GM12878 (cell line): ENCODE measurements around the gene REST. TPM values are rescaled to one million over a fixed set of nuclear protein-coding genes. Genes with fewer than 3 reads are reported as not detected.

Experiments
- ATAC-seq: fragments of 200-7000 bp; cut with Tn5 transposase; 3 replicates; pipeline ENCODE4 v1.9.1; 2020; ENCODE audit warnings: mild to moderate bottlenecking, moderate library complexity
- BruUV-seq: library from RNA; stranded (reverse); fragments of 400-500 nt; replicated peaks from 2 replicates; lab custom pipeline; 2021; lab: Mats Ljungman, UMichigan
- CTCF ChIA-PET: fragments of 300-600 bp; sonication (Branson Sonifier 250); formaldehyde crosslinking; extraction: SDS; loops from one replicate; lab custom pipeline; 2021; ENCODE audit warnings: inconsistent platforms; lab: Yijun Ruan, JAX
- POLR2A ChIA-PET: fragments of 350-600 bp; formaldehyde crosslinking; extraction: SDS; loops from one replicate; lab custom pipeline; 2021; ENCODE audit warnings: inconsistent platforms; lab: Charles Lee
- RAD21 ChIA-PET: fragments of 300-600 bp; sonication (Branson Sonifier 250); formaldehyde crosslinking; loops from one replicate; lab custom pipeline; 2023; ENCODE audit warnings: antibody characterized with exemption; ENCODE audit not compliant: unreplicated experiment; lab: Charles Lee
- SMC1A ChIA-PET: fragments of 300-600 bp; sonication (Branson Sonifier 250); formaldehyde crosslinking; loops from one replicate; lab custom pipeline; 2023; ENCODE audit not compliant: unreplicated experiment, uncharacterized antibody; lab: Charles Lee
- DNase-seq: peaks from one replicate; pipeline ENCODE4 v3.0.0-alpha.2; 2011; ENCODE audit warnings: low read depth, low spot score
- FAIRE-seq: peaks from 3 replicates; lab custom pipeline; 2011; peaks lifted over from hg19 to GRCh38; lab: Jason Lieb, UNC
- H2AFZ ChIP-seq: 2 replicates; pipeline ENCODE4 v1.6.0; 2011; ENCODE audit warnings: low read depth, low read length, control low read depth; ENCODE audit not compliant: control insufficient read depth
- H3K27ac ChIP-seq: 2 replicates; pipeline ENCODE4 v1.5.1; 2011; ENCODE audit warnings: control low read depth; ENCODE audit not compliant: control insufficient read depth, insufficient read depth
- H3K27me3 ChIP-seq, 2 experiments: replicated peaks in 1 of 2; 2 replicates each; pipeline versions ENCODE4 v1.6.0 to v1.6.1; 2011; ENCODE audit warnings: low read length in 1 of 2; ENCODE audit not compliant: control insufficient read depth in 2 of 2, insufficient read depth in 2 of 2
- H3K36me3 ChIP-seq, 2 experiments: 2 replicates each; pipeline ENCODE4 v1.5.1; 2011; ENCODE audit warnings: low read length in 1 of 2; ENCODE audit not compliant: control insufficient read depth in 2 of 2, insufficient read depth in 2 of 2
- H3K4me1 ChIP-seq: 2 replicates; pipeline ENCODE4 v1.6.1; 2011; ENCODE audit warnings: mild to moderate bottlenecking, low read length, moderate library complexity, mixed read lengths; ENCODE audit not compliant: control insufficient read depth, insufficient read depth
- H3K4me2 ChIP-seq: 2 replicates; pipeline ENCODE4 v1.6.0; 2011; ENCODE audit warnings: control low read depth; ENCODE audit not compliant: control insufficient read depth, insufficient read depth
- H3K4me3 ChIP-seq: fragments of 200-600 bp; sonication (generic); 2 replicates; pipeline ENCODE4 v1.5.1; 2016
- H3K79me2 ChIP-seq: 2 replicates; pipeline ENCODE4 v1.6.0; 2011; ENCODE audit warnings: low read length; ENCODE audit not compliant: control insufficient read depth, insufficient read depth
- H3K9ac ChIP-seq: 2 replicates; pipeline ENCODE4 v1.8.0; 2011; ENCODE audit warnings: low read length, control low read depth, mixed read lengths; ENCODE audit not compliant: control insufficient read depth, insufficient read depth
- H3K9me3 ChIP-seq: replicated peaks from 3 replicates; pipeline ENCODE4 v1.5.1; 2011; ENCODE audit warnings: mild to moderate bottlenecking, low read length; ENCODE audit not compliant: control insufficient read depth, insufficient read depth
- H4K20me1 ChIP-seq: 2 replicates; pipeline ENCODE4 v1.6.0; 2011; ENCODE audit not compliant: control insufficient read depth, insufficient read depth
- BCL11A ChIP-seq: IDR thresholded peaks from 2 replicates; pipeline ENCODE4 v1.6.1; 2011; ENCODE audit warnings: low read depth, low read length
- BHLHE40 ChIP-seq, 2 experiments: fragments of 450-650 bp in 1 of 2; IDR thresholded peaks; 2 replicates each; pipeline ENCODE4 v1.6.1; 2011 to 2017; ENCODE audit warnings: low read depth in 2 of 2, borderline replicate concordance in 1 of 2, improper control_type of control experiment in 1 of 2, low read length in 1 of 2, mild to moderate bottlenecking in 1 of 2
- CHD1 ChIP-seq: IDR thresholded peaks from 2 replicates; pipeline ENCODE4 v1.6.1; 2012; ENCODE audit warnings: low read depth, low read length, improper control_type of control experiment
- LARP7 ChIP-seq: fragments of 450-650 bp; IDR thresholded peaks from 2 replicates; pipeline ENCODE4 v1.6.1; 2017; ENCODE audit warnings: mild to moderate bottlenecking
- USF2 ChIP-seq: IDR thresholded peaks from 2 replicates; pipeline ENCODE4 v1.6.1; 2011; ENCODE audit warnings: low read depth, low read length, improper control_type of control experiment, borderline replicate concordance
- WGBS: methylation state at CpG from one replicate; pipeline ENCODE4 v1.1.6; 2016; ENCODE audit warnings: low lambda C conversion rate; ENCODE audit not compliant: insufficient replicate concordance, insufficient coverage; ENCODE audit errors: missing lambda C conversion rate; 5-methylcytosine and 5-hydroxymethylcytosine counted together
- in situ Hi-C: fragments of 300-500 bp; cut with MboI; formaldehyde crosslinking; loops from 9 replicates; pipeline ENCODE4 v1.14.3; 2018; ENCODE audit warnings: mixed read lengths
- intact Hi-C: fragments of 100-400 bp; cut with micrococcal nuclease; formaldehyde crosslinking; loops from one replicate; pipeline ENCODE4 v1.14.2; 2022; ENCODE audit not compliant: unreplicated experiment
- polyA plus RNA-seq, 11 experiments: library from polyadenylated mRNA; depleted of rRNA in 4 of 11; unstranded in 6 of 11; stranded (reverse) in 5 of 11; fragments of >200 nt; fragmentation: Nextera tagmentation in 4 of 11; fragmentation: Illumina TruSeq in 1 of 11; extraction: Ambion mirVana in 4 of 11; extraction: Trizol in 1 of 11; gene quantifications; 1 replicate in 1 of 11; 2 replicates in 10 of 11; pipeline versions ENCODE4 v1.2.1 to v1.2.3, GENCODE V29; 2011 to 2016; ENCODE audit warnings: inconsistent platforms in 2 of 11, missing spikeins in 2 of 11, low read depth in 1 of 11
- total RNA-seq, 4 experiments: library from RNA; depleted of rRNA in 3 of 4; stranded (reverse); fragments of >200 nt in 3 of 4; fragmentation: Illumina TruSeq in 1 of 4; extraction: Trizol in 1 of 4; gene quantifications; 2 replicates each; pipeline versions ENCODE4 v1.2.1 to v1.2.3, GENCODE V29; 2013 to 2021
- TF ChIP-seq, protein P1 (sequence below): fragments of 450-650 bp; IDR thresholded peaks from 2 replicates; pipeline ENCODE4 v1.6.1; 2017; ENCODE audit warnings: low read depth, mild to moderate bottlenecking, moderate library complexity
- TF ChIP-seq, protein P2 (sequence below): fragments of 450-650 bp; conservative IDR thresholded peaks from 2 replicates; pipeline ENCODE4 v1.6.1; 2017; ENCODE audit warnings: mild to moderate bottlenecking, moderate library complexity

The REST gene
- total and polyA plus RNA-seq, 10 of the 15 experiments (the other 5 are each of a cell fraction or from before 2014, with no cell fraction given), result 3.7 to 36.3 (median 20.4) TPM

DNA sequence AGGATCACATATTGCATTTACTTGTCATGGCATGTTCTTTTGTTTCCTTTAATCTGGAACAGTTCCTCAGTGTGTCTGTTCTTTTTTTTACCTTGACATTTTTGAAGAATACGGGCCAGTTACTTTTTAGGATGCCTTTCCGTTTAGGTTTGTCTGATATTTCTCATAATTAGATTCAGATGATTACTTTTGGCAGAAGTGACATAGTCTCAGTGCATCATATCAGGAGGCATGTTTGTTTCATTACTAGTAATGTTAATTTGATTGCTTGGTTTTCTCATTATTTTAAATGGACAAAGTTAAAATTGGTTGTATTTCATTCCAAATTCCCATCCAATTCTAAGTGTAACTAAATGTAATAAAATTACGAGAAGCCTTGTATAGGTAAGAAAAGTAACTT lies 79.3 kb downstream of the REST start:
- peaks cover 4% of the 10 kb centered on the region; the same call in 1 of the 2 replicates for H4K20me1 ChIP-seq
- no peak for FAIRE-seq

More for the DNA sequence above, 79.3 kb downstream of the REST start:
- H3K4me3 ChIP-seq, result no peak overlapping the region
- H3K36me3 ChIP-seq, result peaks cover 7 to 44% of the 10 kb centered on the region in 2 experiments; a peak in 3 of 4 replicates
- in situ Hi-C loops (no loop called here), intact Hi-C loops (no loop called here)
- H3K79me2 ChIP-seq, result peaks cover 45% of the 10 kb centered on the region
- H3K9me3 ChIP-seq, result no peaks in the 10 kb centered on the region
- TF ChIP-seq USF2, result no peak
- TF ChIP-seq CHD1, result no peak
- TF ChIP-seq, protein P1, sequence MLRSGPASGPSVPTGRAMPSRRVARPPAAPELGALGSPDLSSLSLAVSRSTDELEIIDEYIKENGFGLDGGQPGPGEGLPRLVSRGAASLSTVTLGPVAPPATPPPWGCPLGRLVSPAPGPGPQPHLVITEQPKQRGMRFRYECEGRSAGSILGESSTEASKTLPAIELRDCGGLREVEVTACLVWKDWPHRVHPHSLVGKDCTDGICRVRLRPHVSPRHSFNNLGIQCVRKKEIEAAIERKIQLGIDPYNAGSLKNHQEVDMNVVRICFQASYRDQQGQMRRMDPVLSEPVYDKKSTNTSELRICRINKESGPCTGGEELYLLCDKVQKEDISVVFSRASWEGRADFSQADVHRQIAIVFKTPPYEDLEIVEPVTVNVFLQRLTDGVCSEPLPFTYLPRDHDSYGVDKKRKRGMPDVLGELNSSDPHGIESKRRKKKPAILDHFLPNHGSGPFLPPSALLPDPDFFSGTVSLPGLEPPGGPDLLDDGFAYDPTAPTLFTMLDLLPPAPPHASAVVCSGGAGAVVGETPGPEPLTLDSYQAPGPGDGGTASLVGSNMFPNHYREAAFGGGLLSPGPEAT, result no peak
- no peak for TF ChIP-seq BCL11A
- no peak for TF ChIP-seq BHLHE40 (IDR thresholded peaks at IDR 0.05; ENCODE audit: borderline replicate concordance in 1 of 2, low read depth in 2 of 2, low read length in 1 of 2)
- no peak for TF ChIP-seq LARP7
- TF ChIP-seq, protein P2, sequence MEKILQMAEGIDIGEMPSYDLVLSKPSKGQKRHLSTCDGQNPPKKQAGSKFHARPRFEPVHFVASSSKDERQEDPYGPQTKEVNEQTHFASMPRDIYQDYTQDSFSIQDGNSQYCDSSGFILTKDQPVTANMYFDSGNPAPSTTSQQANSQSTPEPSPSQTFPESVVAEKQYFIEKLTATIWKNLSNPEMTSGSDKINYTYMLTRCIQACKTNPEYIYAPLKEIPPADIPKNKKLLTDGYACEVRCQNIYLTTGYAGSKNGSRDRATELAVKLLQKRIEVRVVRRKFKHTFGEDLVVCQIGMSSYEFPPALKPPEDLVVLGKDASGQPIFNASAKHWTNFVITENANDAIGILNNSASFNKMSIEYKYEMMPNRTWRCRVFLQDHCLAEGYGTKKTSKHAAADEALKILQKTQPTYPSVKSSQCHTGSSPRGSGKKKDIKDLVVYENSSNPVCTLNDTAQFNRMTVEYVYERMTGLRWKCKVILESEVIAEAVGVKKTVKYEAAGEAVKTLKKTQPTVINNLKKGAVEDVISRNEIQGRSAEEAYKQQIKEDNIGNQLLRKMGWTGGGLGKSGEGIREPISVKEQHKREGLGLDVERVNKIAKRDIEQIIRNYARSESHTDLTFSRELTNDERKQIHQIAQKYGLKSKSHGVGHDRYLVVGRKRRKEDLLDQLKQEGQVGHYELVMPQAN, result no peak
- H3K4me1 ChIP-seq, result no peaks in the 10 kb centered on the region
- SMC1A ChIA-PET, result no interaction called here
- RAD21 ChIA-PET, result no interaction called here
- no peak overlapping the region for H3K9ac ChIP-seq
- BruUV-seq, result no TSS peak
- CTCF ChIA-PET, result no interaction called here
- 91% methylated on average over 3 of the region's 3 CpGs for WGBS
- no peaks in the 10 kb centered on the region for H3K27me3 ChIP-seq
- POLR2A ChIA-PET, result no interaction called here
- ATAC-seq, result no peak
- H3K27ac ChIP-seq, result no peak overlapping the region
- DNase-seq, result no peak
- no peak overlapping the region for H3K4me2 ChIP-seq
- no peak overlapping the region for H2AFZ ChIP-seq
